DMS 273 (cell line): ENCODE results near the gene TMEM183A.

Source experiments
- DNase-seq: peaks from one replicate; lab custom pipeline; 2025; ENCODE audit not compliant: unreplicated experiment; lab: John Stamatoyannopoulos, UW

Gene TMEM183A

DNA sequence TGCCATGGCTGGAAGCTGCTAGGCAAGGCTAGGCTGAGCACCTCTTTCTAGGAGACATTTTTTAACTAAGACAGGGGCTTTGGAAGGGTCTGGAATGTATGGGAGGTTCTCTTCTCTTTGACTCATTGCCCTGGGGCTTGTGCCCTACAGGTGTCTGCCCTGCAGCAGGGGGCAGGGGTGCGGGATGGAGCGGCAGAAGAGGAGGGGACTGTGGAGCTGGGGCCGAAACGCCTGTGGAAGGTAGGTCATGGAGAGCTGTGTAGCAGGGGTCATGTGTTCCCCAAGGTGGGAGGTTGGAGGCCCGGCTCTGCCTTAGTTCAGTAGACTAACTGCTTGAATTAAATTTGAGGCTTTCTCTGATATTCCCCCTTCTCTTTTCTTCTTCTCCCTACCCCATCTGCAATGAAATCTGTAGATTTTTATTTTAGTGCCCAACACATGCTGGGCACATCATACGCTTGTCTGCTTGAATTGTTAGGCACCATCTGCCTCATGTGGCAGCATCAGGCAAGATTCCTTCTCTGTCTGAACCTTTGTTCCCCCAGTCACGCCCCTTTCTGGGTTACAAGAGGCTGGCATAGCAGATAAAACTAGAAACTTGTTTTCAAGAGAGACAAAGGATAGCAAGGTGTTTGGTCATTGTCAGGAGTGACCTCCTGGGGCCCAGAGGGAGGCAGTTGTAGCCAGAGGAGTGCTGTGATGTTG lies 37.5 kb downstream of the TMEM183A start:
- DNase-seq, result peak; percentile 22

DNA sequence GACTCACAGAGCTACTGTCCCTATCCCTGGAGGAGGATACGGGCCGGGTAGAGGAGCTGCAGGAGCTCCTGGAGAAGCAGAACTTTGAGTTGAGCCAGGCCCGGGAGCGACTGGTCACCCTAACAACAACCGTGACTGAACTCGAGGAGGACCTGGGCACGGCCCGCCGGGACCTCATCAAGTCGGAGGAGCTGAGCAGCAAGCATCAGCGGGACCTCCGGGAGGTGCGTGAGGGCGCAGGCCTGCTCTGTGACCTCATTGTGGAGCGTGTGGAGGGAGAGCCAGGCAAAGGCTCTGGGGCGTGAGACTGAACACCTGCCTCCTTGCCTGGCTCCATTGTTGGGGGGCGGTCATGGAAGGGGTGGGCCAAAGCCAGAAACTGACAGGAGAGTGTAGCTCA lies 38.2 kb downstream of the TMEM183A start:
- no peak for DNase-seq

DNA sequence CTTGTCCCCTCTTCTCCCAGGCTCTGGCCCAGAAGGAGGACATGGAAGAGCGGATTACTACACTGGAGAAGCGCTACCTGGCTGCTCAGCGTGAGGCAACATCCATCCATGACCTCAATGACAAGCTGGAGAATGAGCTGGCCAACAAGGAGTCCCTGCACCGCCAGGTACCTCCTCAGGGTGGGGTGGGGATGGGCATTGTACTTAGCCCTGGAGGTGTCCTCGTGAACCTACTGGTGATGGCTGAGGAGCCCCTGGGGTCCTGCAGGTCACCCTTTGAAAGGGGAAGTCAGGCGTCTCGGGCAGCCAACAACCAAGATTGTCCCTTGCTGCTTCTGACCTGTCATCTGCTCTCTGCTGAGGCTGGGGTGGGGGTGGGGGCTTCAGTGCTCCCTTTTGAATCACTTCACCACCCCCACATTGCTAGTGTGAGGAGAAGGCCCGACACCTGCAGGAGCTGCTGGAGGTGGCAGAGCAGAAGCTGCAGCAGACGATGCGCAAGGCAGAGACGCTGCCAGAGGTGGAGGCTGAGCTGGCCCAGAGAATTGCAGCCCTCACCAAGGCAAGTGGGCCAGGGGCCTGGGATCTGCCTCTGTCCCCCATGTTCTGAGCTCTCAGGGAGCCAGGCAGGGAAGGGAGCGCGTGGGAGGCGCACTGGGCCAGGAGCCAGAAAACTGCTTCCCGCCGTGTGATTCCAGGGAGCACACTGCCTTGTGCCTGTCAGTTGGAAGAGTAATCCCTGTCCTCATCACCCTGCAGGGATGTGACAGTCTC lies 38.8 kb downstream of the TMEM183A start:
- peak; percentile 57 for DNase-seq

DNA sequence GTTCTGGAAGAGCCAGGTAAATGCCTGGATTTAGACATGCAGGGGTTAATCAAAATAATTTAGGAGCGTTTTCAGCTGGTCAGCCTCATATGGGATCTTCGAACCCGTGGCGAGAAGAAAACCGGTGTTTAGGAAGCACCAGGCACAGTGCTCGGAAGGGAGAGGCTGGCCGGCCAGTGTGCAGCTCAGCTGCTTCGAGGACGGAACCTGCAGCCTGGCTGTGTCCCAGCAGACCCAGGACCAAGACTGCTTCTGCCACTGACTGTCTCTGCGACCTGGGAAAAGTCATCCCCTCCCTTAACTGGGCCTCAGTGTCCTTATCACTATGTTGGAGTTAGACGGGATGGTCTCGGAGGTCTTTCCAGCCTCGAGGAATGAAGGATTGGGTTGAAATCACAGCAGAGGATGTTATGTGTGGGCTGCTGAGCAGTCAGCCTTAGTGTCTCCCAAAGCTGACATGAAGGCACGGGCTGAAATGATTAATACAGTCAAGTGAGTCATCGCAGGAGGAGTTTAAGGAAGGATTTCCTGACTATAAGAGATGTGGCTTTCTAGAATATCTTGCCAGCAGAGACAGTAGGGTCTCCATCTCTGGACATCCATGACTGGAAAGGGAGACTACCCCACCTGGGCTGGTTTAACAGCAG lies 39.9 kb downstream of the TMEM183A start:
- no peak for DNase-seq

DNA sequence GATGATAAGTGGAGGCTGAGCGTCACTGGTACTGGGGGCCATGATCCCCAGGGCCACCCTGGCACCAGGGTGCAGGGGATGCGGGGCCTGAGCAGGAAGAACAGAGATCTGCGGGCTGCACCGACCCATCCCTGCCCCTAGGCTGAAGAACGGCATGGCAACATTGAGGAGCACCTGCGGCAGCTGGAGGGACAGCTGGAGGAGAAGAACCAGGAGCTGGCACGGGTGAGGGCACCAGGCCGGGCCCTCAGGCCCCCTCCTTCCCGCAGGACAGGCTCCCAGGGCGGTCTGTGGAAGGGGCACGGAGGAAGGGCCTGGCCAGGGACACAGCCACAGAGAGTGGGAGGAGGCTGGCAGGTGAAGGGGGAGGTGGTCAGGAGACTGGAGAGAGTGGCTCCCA lies 40.9 kb downstream of the TMEM183A start:
- peak; percentile 73 for DNase-seq

DNA sequence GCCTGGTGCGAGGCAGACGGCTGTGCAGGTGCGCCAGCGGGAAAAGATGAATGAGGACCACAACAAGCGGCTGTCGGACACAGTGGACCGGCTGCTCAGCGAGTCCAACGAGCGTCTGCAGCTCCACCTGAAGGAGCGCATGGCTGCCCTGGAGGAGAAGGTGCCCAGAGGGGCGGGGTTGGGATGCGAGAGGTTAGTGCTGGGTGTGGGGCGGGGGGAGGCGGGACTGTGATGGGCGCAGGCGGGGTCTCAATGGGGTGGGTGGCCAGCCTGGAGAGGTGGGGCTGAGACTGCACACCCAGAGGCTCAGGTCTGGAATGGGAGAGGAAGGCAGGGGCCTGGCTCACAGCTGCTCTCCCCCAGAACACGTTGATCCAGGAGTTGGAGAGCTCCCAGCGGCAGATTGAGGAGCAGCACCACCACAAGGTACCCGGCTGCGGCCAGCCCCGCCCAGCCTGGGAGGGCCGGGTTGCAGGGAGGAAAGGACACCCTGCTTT lies 41.4 kb downstream of the TMEM183A start:
- DNase-seq, result peak; percentile 94

DNA sequence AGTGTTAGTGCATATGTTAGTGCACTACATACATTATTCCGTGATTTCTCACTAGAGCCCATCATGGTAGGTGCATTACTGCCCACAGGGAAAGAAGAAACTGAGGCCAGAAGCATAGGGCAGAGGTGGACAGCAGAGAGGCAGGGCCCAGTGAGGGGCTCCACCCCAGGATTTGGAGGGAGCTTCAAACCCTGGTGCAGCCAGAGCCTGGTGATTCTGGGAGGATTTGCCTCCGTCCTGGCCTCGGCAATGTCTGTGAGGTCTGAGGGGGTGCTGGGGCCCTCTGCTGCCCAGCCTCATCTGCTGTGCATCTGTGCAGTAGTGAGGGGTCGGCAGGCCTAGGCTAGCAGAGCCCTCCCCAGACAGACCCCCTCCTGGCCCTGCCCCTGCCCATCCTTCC lies 41.9 kb downstream of the TMEM183A start:
- no peak for DNase-seq

DNA sequence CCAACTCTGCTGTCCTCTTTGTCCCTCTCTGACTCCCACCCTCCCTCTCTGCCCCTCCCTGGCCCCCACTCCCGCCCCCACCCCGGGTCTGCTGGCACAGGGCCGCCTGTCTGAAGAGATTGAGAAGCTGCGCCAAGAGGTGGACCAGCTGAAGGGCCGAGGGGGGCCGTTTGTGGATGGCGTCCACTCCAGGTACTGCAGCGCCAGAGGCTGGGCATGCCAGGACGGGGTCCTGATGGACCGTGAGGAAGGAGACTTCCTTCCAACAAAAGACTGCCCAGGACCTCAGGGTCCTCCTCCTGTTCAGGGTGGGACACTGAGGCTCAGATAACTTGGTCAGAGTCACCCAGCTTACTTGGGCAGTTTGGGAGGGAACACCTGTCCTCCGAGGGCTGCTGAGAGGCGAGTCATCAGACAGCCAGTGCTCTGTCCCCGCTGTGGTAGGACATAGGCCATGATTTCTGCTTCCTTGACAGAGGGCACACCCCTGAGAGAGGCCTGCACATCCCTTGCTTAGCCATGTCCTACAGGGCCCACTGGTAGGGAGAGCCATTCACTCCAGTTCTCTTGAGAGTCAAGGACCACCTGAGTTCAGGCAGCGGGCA lies 42.5 kb downstream of the TMEM183A start:
- DNase-seq, result no peak

DNA sequence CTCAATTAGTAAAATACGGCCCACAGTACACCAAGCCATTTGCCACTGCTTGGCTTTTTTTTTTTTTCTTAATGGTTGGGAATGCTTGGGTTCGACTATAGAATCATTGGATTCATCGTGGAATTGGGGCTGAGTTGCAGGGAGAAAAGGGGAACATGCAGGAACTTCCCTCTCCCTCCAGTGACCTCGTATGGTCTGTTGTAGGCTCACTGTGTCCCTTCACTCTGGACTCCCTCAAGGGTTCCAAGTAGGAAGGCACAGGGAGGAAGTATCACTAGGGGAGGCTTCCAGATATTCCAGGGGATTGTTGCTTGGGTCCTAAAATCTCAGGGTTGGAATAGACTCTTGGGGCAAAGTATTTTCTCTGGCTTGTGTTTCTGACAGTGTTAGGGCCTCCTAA lies 43.7 kb downstream of the TMEM183A start:
- DNase-seq, result no peak

DNA sequence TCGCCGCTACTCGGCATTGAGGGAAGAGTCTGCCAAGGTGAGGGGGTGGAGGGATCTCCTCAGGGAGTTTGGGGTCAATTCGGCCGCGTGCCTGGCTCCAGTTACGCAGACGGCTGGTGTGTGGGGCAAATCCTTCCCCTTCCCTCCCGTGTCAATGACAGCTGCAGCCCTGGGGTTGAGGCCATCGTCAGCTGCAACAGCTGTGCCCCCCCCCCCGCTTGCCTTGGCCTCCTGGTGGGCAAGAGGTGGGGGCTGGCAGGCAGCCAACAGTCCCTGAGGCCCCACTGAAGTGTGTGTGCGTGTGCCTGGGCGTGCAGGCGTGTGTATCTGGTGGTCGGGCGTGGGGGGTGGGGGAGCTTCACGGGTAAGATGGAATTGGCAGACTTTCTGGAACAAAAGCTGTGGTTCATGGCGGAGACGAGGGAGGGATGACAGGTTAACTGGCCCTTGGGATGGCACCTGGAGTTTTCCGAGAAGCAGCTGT lies 44.7 kb downstream of the TMEM183A start:
- DNase-seq, result peak; percentile 88

DNA sequence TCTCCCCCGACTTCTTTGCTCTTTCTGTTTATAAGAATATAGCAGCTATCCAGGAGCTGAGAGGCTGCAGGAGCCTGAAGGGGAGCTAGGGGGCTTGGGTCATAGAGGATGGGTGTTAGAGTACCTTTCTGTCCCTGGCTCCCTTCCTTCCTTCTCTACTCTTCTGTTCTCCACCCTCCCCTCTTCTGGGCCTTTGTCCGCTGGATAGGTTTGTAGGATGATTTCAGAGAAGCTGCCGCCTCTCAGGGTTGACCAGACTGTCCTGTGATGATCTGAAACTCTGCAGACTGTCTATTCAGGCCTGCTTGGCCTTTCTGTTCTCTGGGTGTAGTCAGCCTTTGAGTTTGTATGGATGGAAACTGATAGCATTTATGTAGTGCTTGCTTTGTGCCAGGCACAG lies 45.4 kb downstream of the TMEM183A start:
- no peak for DNase-seq

DNA sequence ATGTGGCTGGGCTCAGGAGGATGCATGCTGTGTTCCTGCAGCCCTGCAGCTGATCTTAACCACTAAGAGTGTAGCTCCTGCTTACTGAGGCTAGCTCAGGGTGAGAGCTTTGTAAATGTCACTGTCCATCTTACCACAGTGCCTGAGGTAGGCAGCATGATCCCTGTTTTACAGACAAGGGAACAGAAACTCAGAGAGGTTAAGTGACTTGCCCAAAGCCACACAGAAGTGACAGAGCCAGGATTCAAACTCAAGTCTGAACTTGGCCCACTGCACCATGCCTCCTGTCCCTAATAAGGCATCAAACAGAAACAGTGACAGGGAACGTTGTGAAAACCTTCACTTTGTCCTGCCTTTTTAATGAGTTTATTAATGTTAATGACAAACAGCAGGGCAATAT lies 47.0 kb downstream of the TMEM183A start:
- DNase-seq, result no peak

DNA sequence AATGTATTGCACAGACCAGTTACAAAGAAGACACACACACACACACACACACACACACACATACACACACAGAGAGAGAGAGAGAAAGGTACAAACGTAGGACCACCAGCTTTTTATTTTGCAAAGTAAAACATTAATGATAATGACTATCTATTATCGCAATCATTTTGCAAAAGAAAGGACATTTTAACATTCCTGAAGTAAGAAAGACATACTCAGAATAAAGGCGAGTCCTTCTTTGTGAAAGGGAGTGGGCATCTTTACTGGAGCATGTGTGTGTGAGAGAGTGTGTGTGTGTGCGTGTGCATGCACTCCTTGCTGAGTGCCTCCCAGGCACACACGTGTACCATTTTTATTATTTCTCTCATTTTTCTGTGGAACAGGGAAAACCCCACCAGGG lies 47.5 kb downstream of the TMEM183A start:
- no peak for DNase-seq

DNA sequence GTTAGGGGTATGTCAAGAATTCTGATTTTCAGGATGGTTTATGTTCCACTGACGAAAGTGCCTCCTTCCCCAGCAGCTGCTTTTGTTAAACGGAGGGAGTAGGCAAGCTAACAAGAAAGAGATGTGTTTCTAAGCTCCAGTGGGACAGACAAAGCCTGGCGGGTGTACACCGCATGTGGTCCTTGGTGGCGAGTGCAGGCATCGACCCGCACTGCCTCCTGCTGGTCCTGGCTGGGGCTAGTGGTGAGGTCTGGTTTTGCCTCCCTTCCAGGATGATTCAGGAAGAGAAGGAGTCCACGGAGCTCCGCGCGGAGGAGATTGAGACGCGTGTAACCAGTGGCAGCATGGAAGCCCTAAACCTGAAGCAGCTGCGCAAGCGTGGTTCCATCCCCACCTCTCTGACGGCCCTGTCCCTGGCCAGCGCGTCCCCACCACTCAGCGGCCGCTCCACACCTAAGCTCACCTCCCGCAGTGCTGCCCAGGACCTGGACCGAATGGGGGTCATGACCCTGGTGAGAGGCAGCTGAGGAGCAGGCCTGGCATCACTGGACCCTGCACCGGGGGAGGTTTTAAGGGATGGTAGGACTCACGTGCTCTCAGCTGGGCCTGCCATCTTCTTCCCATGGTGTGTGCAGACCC lies 48.1 kb downstream of the TMEM183A start:
- peak; percentile 38 for DNase-seq

DNA sequence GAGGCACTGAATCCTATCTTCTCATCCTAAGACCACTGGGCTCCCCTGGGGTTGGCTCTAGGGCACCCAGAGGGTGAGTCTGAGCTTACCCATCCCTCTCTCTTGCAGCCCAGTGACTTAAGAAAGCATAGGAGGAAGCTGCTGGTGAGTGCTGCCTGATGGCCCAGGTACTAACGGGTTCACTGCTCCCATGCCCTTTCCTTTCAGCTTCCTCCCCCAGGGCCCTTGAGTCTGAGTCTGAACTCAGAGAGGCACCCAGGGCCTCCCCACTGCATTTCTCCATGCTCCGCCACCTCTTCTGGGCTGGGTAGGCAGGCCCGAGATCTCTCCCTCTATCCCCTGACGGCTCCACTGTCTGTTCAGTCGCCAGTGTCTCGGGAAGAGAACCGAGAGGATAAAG lies 48.8 kb downstream of the TMEM183A start:
- no peak for DNase-seq

DNA sequence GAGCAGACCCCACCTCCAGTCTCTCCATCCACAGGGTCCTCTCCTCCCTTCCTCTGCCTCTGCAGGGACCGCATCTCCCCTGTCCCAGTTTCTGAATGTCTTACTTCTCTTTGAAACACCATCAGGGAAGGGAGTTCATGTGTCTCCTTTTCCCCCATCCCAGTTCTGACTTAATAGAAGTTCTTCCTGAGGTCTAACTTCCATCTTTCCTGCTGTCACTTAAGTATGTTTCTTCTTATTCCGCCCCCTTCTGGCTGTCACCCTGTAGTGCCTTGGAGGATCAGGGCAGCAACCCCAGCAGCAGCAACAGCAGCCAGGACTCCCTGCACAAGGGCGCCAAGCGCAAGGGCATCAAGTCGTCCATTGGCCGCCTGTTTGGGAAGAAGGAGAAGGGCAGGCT lies 49.3 kb downstream of the TMEM183A start:
- no peak for DNase-seq

DNA sequence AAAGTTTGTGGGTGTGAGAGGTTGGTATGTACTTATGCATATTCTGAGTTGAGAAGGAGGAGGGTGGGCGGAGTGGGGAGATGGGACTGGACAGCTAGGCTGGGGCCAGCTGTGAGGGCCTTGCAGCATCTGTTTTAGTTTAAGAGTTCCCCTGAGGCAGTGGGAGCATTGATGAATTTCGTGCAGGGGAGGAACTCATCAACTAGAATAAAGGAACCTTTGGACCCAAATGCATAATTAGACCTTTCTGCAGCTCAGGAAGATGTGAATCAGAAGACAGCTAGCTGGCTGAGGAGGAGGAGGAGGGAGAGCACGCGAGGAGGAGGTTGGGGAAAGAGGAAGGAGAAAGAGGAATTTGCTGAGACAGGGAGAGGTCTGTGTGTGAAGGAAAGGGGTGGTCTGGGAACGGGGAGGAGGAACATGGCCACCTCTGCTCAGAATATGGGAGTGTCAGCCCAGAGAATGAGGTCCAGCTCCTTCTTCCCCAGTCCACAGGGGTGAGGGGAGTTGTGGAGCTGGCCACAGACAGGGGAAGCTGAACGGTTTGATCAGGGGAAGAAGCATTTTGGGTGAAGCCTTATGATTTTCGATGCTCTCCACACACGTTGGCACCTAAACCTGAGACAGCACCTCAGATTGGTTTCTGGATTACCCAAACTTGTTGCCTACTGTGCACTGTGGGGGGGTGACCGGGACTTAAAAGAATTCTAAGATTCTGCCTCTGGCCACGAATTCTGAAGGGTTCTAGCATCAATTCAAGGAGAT lies 50.9 kb downstream of the TMEM183A start:
- DNase-seq, result no peak

DNA sequence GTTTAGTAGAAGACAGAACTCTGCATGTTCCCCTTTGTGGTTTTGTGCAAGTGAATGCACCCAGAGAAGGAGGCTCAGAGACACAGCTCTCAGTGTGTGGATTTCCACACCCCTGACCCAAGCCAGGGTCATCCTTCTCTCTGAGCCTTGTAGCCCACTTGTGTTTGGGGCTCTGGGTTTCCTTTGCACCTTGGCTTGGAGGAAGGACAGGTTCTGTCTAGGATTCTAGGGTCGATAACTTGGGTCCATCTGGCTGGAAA lies 51.4 kb downstream of the TMEM183A start:
- DNase-seq, result no peak

DNA sequence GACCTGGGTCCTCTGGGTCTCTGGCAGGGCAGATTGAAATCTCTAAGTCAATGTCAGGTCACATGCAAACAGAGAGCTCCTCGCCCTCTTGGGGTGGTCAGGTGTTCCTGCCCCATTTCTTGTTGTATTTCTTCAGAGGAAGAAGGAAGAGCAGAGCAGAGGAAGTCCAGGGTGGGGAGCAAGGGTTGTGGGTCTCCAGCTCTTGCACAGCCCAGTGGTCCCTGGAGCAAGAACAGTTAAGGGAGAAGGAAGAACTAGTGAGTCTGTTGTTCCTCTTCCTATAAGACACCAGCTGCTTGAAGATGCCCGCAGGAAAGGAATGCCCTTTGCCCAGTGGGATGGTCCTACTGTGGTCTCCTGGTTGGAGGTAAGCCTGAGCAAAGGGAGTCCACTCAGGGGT lies 52.3 kb downstream of the TMEM183A start:
- no peak for DNase-seq

DNA sequence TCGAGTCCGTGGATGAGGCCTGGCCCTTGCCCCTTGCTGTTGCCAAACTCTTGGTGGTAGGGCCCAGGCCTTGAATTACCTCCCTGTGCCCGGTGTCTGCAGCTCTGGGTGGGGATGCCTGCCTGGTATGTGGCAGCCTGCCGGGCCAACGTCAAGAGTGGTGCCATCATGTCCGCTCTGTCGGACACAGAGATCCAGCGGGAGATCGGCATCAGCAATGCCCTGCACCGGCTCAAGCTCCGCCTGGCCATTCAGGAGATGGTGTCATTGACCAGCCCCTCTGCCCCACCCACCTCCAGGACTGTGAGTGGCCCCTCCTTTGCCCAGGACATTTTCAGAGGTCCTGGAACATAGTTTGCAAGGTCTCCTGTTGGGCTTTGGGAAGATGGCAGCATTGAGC lies 52.9 kb downstream of the TMEM183A start:
- DNase-seq, result no peak

DNA sequence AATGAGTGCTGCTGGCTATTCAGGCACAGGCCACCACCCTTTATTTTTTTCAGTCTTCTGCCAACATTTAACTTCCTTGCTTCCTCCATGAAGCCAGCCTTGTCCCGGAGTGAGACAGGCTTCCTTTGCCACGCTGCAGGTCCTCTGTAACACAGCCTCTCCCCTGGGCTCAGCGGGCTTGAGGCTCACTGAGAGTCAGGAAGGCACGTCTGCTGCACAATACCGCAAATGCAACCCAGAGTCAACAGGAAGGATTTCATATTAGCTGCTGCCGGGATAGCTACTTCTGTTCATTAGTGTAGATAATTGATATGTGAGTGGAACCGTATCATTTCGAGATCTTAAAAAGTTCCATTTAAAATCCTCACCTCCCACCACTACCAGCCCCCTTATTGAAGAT lies 56.1 kb downstream of the TMEM183A start:
- DNase-seq, result no peak
